HepG2 (cell line): ENCODE results near the gene ZPLD1. TPM values are rescaled to one million over a fixed set of nuclear protein-coding genes. Genes with fewer than 3 reads are reported as not detected.

Experiments
- ATAC-seq: fragments of 200-7000 bp; cut with Tn5 transposase; 3 replicates; pipeline ENCODE4 v1.9.1; 2020; ENCODE audit warnings: mild to moderate bottlenecking, moderate library complexity
- BruUV-seq: library from RNA; stranded (reverse); fragments of 400-500 nt; replicated peaks from 2 replicates; lab custom pipeline; 2021; lab: Mats Ljungman, UMichigan
- CTCF ChIA-PET: fragments of 300-600 bp; formaldehyde crosslinking; extraction: SDS; loops from one replicate; lab custom pipeline; 2021; ENCODE audit warnings: low total read pairs, inconsistent platforms, low intra/inter-chr PET ratio; lab: Yijun Ruan, JAX
- POLR2A ChIA-PET: fragments of 350-600 bp; sonication (Branson Sonifier 250); formaldehyde crosslinking; loops from one replicate; lab custom pipeline; 2020; ENCODE audit warnings: antibody characterized with exemption, inconsistent platforms; lab: Yijun Ruan, JAX
- DNase-seq: peaks from one replicate; pipeline ENCODE4 v3.0.0-alpha.2; 2015; ENCODE audit warnings: low spot score
- FAIRE-seq: peaks from 3 replicates; lab custom pipeline; 2011; peaks lifted over from hg19 to GRCh38; lab: Jason Lieb, UNC
- H2AFZ ChIP-seq: one replicate; pipeline ENCODE4 v1.6.1; 2011; ENCODE audit warnings: low read length, inconsistent platforms
- H3K27ac ChIP-seq: fragments of 300-600 bp; 3 replicates; pipeline ENCODE4 v1.8.0; 2011; ENCODE audit warnings: mixed run types, mild to moderate bottlenecking, mixed read lengths, low read length, inconsistent platforms; ENCODE audit not compliant: insufficient read depth; ENCODE audit errors: extremely low read length
- H3K27me3 ChIP-seq, 2 experiments: fragments of 200-600 bp in 1 of 2; 2 replicates in 1 of 2; 3 replicates in 1 of 2; pipeline versions ENCODE4 v1.6.0 to v1.8.0; 2011; ENCODE audit warnings: low read length in 2 of 2, mild to moderate bottlenecking in 2 of 2, moderate library complexity in 2 of 2, inconsistent platforms in 1 of 2; ENCODE audit not compliant: insufficient read depth in 2 of 2, control insufficient read depth in 1 of 2
- H3K36me3 ChIP-seq, 2 experiments: fragments of 200-600 bp in 1 of 2; replicated peaks in 1 of 2; 2 replicates in 1 of 2; 3 replicates in 1 of 2; pipeline versions ENCODE4 v1.5.1 to v1.8.0; 2011; ENCODE audit warnings: low read length in 2 of 2, inconsistent platforms in 1 of 2; ENCODE audit not compliant: insufficient read depth in 2 of 2, control insufficient read depth in 1 of 2
- H3K4me1 ChIP-seq: 2 replicates; pipeline ENCODE4 v1.5.1; 2012; ENCODE audit warnings: low read length, inconsistent platforms; ENCODE audit not compliant: insufficient read depth
- H3K4me2 ChIP-seq: 2 replicates; pipeline ENCODE4 v1.6.0; 2011; ENCODE audit warnings: low read depth, low read length, inconsistent platforms
- H3K4me3 ChIP-seq, 3 experiments: fragments of 200-600 bp in 1 of 3; sonication (generic), shearing (Covaris generic) in 1 of 3; replicated peaks in 1 of 3; 2 replicates each; pipeline ENCODE4 v1.5.1; 2011 to 2016; ENCODE audit warnings: low read length in 3 of 3, inconsistent platforms in 2 of 3, low read depth in 2 of 3, mild to moderate bottlenecking in 2 of 3, control low read depth in 1 of 3, mixed read lengths in 1 of 3; ENCODE audit not compliant: insufficient read depth in 1 of 3
- H3K79me2 ChIP-seq: one replicate; pipeline ENCODE4 v1.6.1; 2011; ENCODE audit warnings: low read length, inconsistent platforms; ENCODE audit not compliant: insufficient read depth
- H3K9ac ChIP-seq: 2 replicates; pipeline ENCODE4 v1.6.0; 2011; ENCODE audit warnings: mild to moderate bottlenecking, low read depth, low read length, inconsistent platforms; ENCODE audit not compliant: insufficient read depth
- H3K9me3 ChIP-seq: 2 replicates; pipeline ENCODE4 v1.5.1; 2012; ENCODE audit warnings: mild to moderate bottlenecking, low read length
- H4K20me1 ChIP-seq: 2 replicates; pipeline ENCODE4 v1.6.0; 2011; ENCODE audit warnings: inconsistent platforms, mild to moderate bottlenecking, low read length, moderate library complexity; ENCODE audit not compliant: insufficient read depth
- FOXK1 ChIP-seq: sonication (generic); formaldehyde crosslinking; IDR thresholded peaks from 2 replicates; pipeline ENCODE4 v1.4.0; 2020; ENCODE audit warnings: low read depth, missing genetic modification reagents, borderline replicate concordance
- IKZF4 ChIP-seq: sonication (generic); formaldehyde crosslinking; IDR thresholded peaks from 2 replicates; pipeline ENCODE4 v1.5.1; 2020; ENCODE audit warnings: borderline replicate concordance, mild to moderate bottlenecking, low read depth, missing genetic modification reagents; ENCODE audit errors: not compliant biosample characterization
- KLF9 ChIP-seq: IDR thresholded peaks from 2 replicates; pipeline ENCODE4 v1.6.1; 2016; ENCODE audit warnings: low read depth
- MTA3 ChIP-seq: sonication (generic); formaldehyde crosslinking; IDR thresholded peaks from 2 replicates; pipeline ENCODE4 v1.4.0; 2020; ENCODE audit warnings: missing genetic modification reagents
- PBX2 ChIP-seq: IDR thresholded peaks from 2 replicates; pipeline ENCODE4 v1.6.1; 2016; ENCODE audit warnings: control low read depth
- SNAPC4 ChIP-seq: sonication (generic); formaldehyde crosslinking; IDR thresholded peaks from 2 replicates; pipeline ENCODE4 v1.4.0; 2020; ENCODE audit warnings: mild to moderate bottlenecking, missing genetic modification reagents
- SP4 ChIP-seq: sonication (generic); formaldehyde crosslinking; IDR thresholded peaks from 2 replicates; pipeline ENCODE4 v1.8.1; 2023; ENCODE audit warnings: mild to moderate bottlenecking, missing genetic modification reagents
- SRSF1 ChIP-seq: fragments of 200-400 bp; formaldehyde crosslinking; optimal IDR thresholded peaks from 2 replicates; pipeline ENCODE3; 2017; ENCODE audit warnings: mild to moderate bottlenecking, low read depth, low read length, moderate library complexity
- SRY ChIP-seq: sonication (generic); formaldehyde crosslinking; IDR thresholded peaks from 2 replicates; pipeline ENCODE4 v1.8.0; 2022; ENCODE audit warnings: mild to moderate bottlenecking, missing genetic modification reagents
- XRCC5 ChIP-seq: fragments of 200-400 bp; formaldehyde crosslinking; optimal IDR thresholded peaks from 2 replicates; pipeline ENCODE3; 2017; ENCODE audit warnings: mild to moderate bottlenecking, low read length
- ZHX1 ChIP-seq: sonication (generic); formaldehyde crosslinking; IDR thresholded peaks from 2 replicates; pipeline ENCODE4 v1.8.1; 2022; ENCODE audit warnings: low read depth, mild to moderate bottlenecking, missing genetic modification reagents
- ZNF570 ChIP-seq: sonication (generic); formaldehyde crosslinking; IDR thresholded peaks from 2 replicates; pipeline ENCODE4 v1.4.0; 2020; ENCODE audit warnings: mild to moderate bottlenecking, missing genetic modification reagents, borderline replicate concordance
- WGBS: methylation state at CpG from one replicate; pipeline ENCODE4 v1.1.6; 2017; ENCODE audit warnings: low lambda C conversion rate; 5-methylcytosine and 5-hydroxymethylcytosine counted together
- in situ Hi-C: cut with HindIII; loops from 2 replicates; pipeline ENCODE4 v1.10.0; 2017; ENCODE audit warnings: low pct_unique_long_range_greater_than_20kb; ENCODE audit not compliant: extremely low pct_ligation_motif_present
- intact Hi-C: fragments of 100-400 bp; cut with micrococcal nuclease; formaldehyde crosslinking; loops from one replicate; pipeline ENCODE4 v1.10.0; 2022; ENCODE audit not compliant: unreplicated experiment
- polyA plus RNA-seq, 8 experiments: library from polyadenylated mRNA; depleted of rRNA in 3 of 8; stranded (reverse) in 7 of 8; unstranded in 1 of 8; fragments of >200 nt; fragmentation: Illumina TruSeq in 4 of 8; extraction: Trizol in 4 of 8; gene quantifications; 2 replicates each; pipeline versions ENCODE4 v1.2.1 to v1.2.3, GENCODE V29; 2011 to 2016; ENCODE audit warnings: low read depth in 4 of 8, missing spikeins in 1 of 8, mixed read lengths in 1 of 8; ENCODE audit not compliant: insufficient read depth in 1 of 8
- total RNA-seq, 5 experiments: library from RNA; depleted of rRNA; stranded (reverse); fragments of >200 nt; fragmentation: Illumina TruSeq; extraction: Trizol; gene quantifications; 2 replicates each; pipeline ENCODE4 v1.2.3, GENCODE V29; 2016; ENCODE audit warnings: low read depth in 1 of 5
- TF ChIP-seq, protein P1 (sequence below): sonication (generic); formaldehyde crosslinking; conservative IDR thresholded peaks from 2 replicates; pipeline ENCODE4 v1.8.0; 2022; ENCODE audit warnings: mild to moderate bottlenecking, moderate library complexity, missing genetic modification reagents

The ZPLD1 gene
- total and polyA plus RNA-seq, 2 of the 13 experiments (the other 11 are each of a cell fraction or from before 2014, with no cell fraction given): not detected

GRCh38 chr3:102514241-102514640, 79.4 kb downstream of the ZPLD1 start (continued):
- no peak for TF ChIP-seq XRCC5
- no peak for TF ChIP-seq ZNF570 (CRISPR knock-in tag)
- no peak for TF ChIP-seq PBX2
- TF ChIP-seq, protein P1, sequence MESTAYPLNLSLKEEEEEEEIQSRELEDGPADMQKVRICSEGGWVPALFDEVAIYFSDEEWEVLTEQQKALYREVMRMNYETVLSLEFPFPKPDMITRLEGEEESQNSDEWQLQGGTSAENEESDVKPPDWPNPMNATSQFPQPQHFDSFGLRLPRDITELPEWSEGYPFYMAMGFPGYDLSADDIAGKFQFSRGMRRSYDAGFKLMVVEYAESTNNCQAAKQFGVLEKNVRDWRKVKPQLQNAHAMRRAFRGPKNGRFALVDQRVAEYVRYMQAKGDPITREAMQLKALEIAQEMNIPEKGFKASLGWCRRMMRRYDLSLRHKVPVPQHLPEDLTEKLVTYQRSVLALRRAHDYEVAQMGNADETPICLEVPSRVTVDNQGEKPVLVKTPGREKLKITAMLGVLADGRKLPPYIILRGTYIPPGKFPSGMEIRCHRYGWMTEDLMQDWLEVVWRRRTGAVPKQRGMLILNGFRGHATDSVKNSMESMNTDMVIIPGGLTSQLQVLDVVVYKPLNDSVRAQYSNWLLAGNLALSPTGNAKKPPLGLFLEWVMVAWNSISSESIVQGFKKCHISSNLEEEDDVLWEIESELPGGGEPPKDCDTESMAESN (CRISPR knock-in tag): no peak
- no peak for TF ChIP-seq FOXK1 (CRISPR knock-in tag)
- no peak for TF ChIP-seq IKZF4 (CRISPR knock-in tag)

- POLR2A ChIA-PET: no interaction called here
- H2AFZ ChIP-seq: no peak overlapping the region
- BruUV-seq: no TSS peak
- no peak overlapping the region for H3K4me2 ChIP-seq
- CTCF ChIA-PET: no interaction called here
- in situ Hi-C loops: no loop called here
- no peak overlapping the region for H3K4me3 ChIP-seq
- H3K27ac ChIP-seq: no peak overlapping the region
- H3K27me3 ChIP-seq: no peaks in the 10 kb centered on the region
- no peak for FAIRE-seq
- 34% methylated on average over 4 of the region's 4 CpGs for WGBS
- intact Hi-C loops: no loop called here
- no peaks in the 10 kb centered on the region for H3K79me2 ChIP-seq
- H3K9me3 ChIP-seq: no peaks in the 10 kb centered on the region
- no peaks in the 10 kb centered on the region for H3K36me3 ChIP-seq
- no peak overlapping the region for H3K9ac ChIP-seq
- H4K20me1 ChIP-seq: no peaks in the 10 kb centered on the region
- no peak for DNase-seq
- no peaks in the 10 kb centered on the region for H3K4me1 ChIP-seq
- ATAC-seq: no peak
- TF ChIP-seq MTA3 (CRISPR knock-in tag): no peak
- TF ChIP-seq SRSF1: no peak
- no peak for TF ChIP-seq SNAPC4 (CRISPR knock-in tag)
- TF ChIP-seq SRY (CRISPR knock-in tag): no peak
- TF ChIP-seq ZHX1 (CRISPR knock-in tag): no peak
- TF ChIP-seq KLF9: no peak
- no peak for TF ChIP-seq SP4 (CRISPR knock-in tag)
Observed at GRCh38 chr3:102521246-102521645, 86.4 kb downstream of the ZPLD1 start.
